ENCODE measurements around the gene JAK1. TPM values are rescaled to one million over a fixed set of nuclear protein-coding genes. Genes with fewer than 3 reads are reported as not detected.
A peak's percentile ranks its signal among the peaks of the same experiment; 100 is the strongest.
"Not testable (repeated sequence)": the region's sequence is repeated elsewhere in the genome, so short reads cannot be mapped to it uniquely, and the experiment has no call there.

The JAK1 gene
- total and polyA plus RNA-seq, 10 of the 15 experiments (the other 5 are each of a cell fraction or from before 2014, with no cell fraction given) = 9.6 to 45.5 (median 35.7) TPM

DNA sequence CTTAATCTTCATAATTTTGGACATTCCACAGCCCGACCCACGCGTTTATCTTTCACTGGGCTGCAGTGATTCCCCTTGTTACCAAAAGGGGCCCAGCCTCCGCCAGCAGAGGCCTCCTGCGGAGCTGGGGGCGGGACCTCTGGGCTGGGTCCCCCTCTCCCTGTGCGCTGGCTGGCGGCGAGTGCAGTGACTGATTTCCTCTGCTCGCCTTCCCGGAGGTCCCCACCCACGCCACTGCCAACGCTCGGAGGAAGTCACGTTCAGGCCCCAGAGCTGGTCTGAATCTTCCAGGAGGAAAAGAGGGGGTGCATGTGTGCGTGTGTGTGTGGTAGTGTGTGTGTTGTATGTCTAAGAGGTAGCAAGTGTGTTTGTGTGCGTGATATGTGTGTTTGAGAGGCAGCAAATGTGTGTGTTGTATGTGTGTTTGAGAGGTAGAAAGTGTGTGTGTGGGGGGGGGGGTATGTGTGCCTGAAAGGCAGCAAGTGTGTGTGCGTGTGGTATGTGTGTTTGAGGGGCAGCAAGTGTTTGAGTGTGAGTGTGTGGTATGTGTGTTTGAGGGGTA lies 35.0 kb upstream of the JAK1 start:
- TF ChIP-seq, protein P1, sequence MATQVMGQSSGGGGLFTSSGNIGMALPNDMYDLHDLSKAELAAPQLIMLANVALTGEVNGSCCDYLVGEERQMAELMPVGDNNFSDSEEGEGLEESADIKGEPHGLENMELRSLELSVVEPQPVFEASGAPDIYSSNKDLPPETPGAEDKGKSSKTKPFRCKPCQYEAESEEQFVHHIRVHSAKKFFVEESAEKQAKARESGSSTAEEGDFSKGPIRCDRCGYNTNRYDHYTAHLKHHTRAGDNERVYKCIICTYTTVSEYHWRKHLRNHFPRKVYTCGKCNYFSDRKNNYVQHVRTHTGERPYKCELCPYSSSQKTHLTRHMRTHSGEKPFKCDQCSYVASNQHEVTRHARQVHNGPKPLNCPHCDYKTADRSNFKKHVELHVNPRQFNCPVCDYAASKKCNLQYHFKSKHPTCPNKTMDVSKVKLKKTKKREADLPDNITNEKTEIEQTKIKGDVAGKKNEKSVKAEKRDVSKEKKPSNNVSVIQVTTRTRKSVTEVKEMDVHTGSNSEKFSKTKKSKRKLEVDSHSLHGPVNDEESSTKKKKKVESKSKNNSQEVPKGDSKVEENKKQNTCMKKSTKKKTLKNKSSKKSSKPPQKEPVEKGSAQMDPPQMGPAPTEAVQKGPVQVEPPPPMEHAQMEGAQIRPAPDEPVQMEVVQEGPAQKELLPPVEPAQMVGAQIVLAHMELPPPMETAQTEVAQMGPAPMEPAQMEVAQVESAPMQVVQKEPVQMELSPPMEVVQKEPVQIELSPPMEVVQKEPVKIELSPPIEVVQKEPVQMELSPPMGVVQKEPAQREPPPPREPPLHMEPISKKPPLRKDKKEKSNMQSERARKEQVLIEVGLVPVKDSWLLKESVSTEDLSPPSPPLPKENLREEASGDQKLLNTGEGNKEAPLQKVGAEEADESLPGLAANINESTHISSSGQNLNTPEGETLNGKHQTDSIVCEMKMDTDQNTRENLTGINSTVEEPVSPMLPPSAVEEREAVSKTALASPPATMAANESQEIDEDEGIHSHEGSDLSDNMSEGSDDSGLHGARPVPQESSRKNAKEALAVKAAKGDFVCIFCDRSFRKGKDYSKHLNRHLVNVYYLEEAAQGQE (IDR thresholded peaks at IDR 0.05; ENCODE audit: low read depth, low read length) = no peak
- TF ChIP-seq BHLHE40 (IDR thresholded peaks at IDR 0.05; ENCODE audit: borderline replicate concordance in 1 of 2, low read depth in 2 of 2, low read length in 1 of 2) = peak in 1 of 2 experiments; percentile 46; a peak in 1 of 4 replicates
- TF ChIP-seq HCFC1 (IDR thresholded peaks at IDR 0.05; ENCODE audit: low read length) = no peak
- peak in 1 of 2 experiments; percentile 80; a peak in 2 of 3 replicates for TF ChIP-seq EGR1 (IDR thresholded peaks at IDR 0.05; ENCODE audit: borderline replicate concordance in 1 of 2, low read depth in 2 of 2, low read length in 2 of 2)
- Histone ChIP-seq H3K9me3 (replicated peaks; ENCODE audit: control insufficient read depth, insufficient read depth, low read length) (peaks cover 2% of the 10 kb centered on the region; the same call in 2 of the 3 replicates), H2AFZ (ENCODE audit: control insufficient read depth, low read depth, low read length) (peak overlapping the region; percentile 10; the same call in 1 of the 2 replicates), H3K36me3 (ENCODE audit: control insufficient read depth in 2 of 2, insufficient read depth in 2 of 2, low read length in 1 of 2) (no peaks in the 10 kb centered on the region), H3K79me2 (ENCODE audit: control insufficient read depth, insufficient read depth, low read length) (no peaks in the 10 kb centered on the region), H3K4me1 (ENCODE audit: control insufficient read depth, insufficient read depth, low read length) (peaks cover 15% of the 10 kb centered on the region), H3K27ac (ENCODE audit: control insufficient read depth, insufficient read depth) (no peak overlapping the region), H4K20me1 (ENCODE audit: control insufficient read depth, insufficient read depth) (no peaks in the 10 kb centered on the region), H3K4me2 (ENCODE audit: control insufficient read depth, insufficient read depth) (peak overlapping the region; percentile 54), H3K4me3 (no peak overlapping the region), H3K9ac (ENCODE audit: control insufficient read depth, insufficient read depth, low read length) (no peak overlapping the region), H3K27me3 (replicated peaks in 1 of 2; ENCODE audit: control insufficient read depth in 2 of 2, insufficient read depth in 2 of 2, low read length in 1 of 2) (peaks cover 4 to 22% of the 10 kb centered on the region in 2 experiments)
- ChIA-PET CTCF (no interaction called here), RAD21 (ENCODE audit: unreplicated experiment) (interaction anchor here (0.5 kb wide), 1 partner anchor 41 kb away, joined by 4 read pairs; no protein-coding TSS in a partner anchor), POLR2A (no interaction called here), SMC1A (ENCODE audit: uncharacterized antibody, unreplicated experiment) (no interaction called here)
- WGBS (ENCODE audit: insufficient coverage, insufficient replicate concordance, low lambda C conversion rate, missing lambda C conversion rate) = 14% methylated on average over 18 of the region's 18 CpGs
- ATAC-seq (peak; percentile 27; the same call in 1 of the 3 replicates), DNase-seq (ENCODE audit: low read depth, low spot score) (no peak), FAIRE-seq (peak; percentile 47)
- BruUV-seq (replicated peaks) = no TSS peak
- in situ Hi-C loops (cut with MboI) (no loop called here), intact Hi-C loops (cut with micrococcal nuclease; ENCODE audit: unreplicated experiment) (loop anchor here (5.0 kb wide), 1 partner anchor 734 kb away; no protein-coding TSS in a partner anchor)

DNA sequence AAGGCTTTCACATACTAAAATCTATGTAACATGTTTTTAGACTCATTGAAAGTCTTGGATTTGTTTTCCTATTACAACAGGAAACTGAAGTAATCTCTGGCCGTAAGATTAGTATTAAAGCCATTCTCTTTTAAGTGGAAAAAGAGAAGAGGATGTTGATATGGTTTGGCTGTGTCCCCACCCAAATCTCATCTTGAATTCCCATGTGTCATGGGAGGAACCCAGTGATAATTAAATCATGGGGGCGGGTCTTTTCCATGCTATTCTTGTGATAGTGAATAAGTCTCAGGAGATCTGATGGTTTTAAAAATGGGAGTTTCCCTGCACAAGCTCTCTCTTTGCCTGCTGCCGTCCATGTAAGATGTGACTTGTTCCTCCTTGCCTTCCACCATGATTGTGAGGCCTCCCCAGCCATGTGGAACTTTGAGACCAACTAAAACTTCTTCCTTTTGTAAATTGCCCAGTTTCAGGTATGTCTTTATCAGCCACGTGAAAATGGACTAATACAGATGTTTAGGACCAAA lies 32.1 kb upstream of the JAK1 start:
- BruUV-seq (replicated peaks); CTCF ChIA-PET; H3K27ac ChIP-seq (ENCODE audit: control insufficient read depth, insufficient read depth); H3K9ac ChIP-seq (ENCODE audit: control insufficient read depth, insufficient read depth, low read length); POLR2A ChIA-PET; ATAC-seq; in situ Hi-C loops (cut with MboI); intact Hi-C loops (cut with micrococcal nuclease; ENCODE audit: unreplicated experiment); FAIRE-seq; H3K79me2 ChIP-seq (ENCODE audit: control insufficient read depth, insufficient read depth, low read length); H3K27me3 ChIP-seq (replicated peaks in 1 of 2; ENCODE audit: control insufficient read depth in 2 of 2, insufficient read depth in 2 of 2, low read length in 1 of 2); DNase-seq (ENCODE audit: low read depth, low spot score); H2AFZ ChIP-seq (ENCODE audit: control insufficient read depth, low read depth, low read length); H4K20me1 ChIP-seq (ENCODE audit: control insufficient read depth, insufficient read depth); H3K4me3 ChIP-seq; H3K9me3 ChIP-seq (replicated peaks; ENCODE audit: control insufficient read depth, insufficient read depth, low read length); H3K36me3 ChIP-seq (ENCODE audit: control insufficient read depth in 2 of 2, insufficient read depth in 2 of 2, low read length in 1 of 2); RAD21 ChIA-PET (ENCODE audit: unreplicated experiment); H3K4me2 ChIP-seq (ENCODE audit: control insufficient read depth, insufficient read depth); SMC1A ChIA-PET (ENCODE audit: uncharacterized antibody, unreplicated experiment): not testable (repeated sequence)
- WGBS (ENCODE audit: insufficient coverage, insufficient replicate concordance, low lambda C conversion rate, missing lambda C conversion rate) = 42% methylated on average over 4 of the region's 4 CpGs
- H3K4me1 ChIP-seq (ENCODE audit: control insufficient read depth, insufficient read depth, low read length) = peaks cover 15% of the 10 kb centered on the region
